CD4-positive, alpha-beta T cell treated with Interleukin-17A for 4 hours (primary cell): ENCODE data around the gene ZNF846.
"Not testable (repeated sequence)": the region's sequence is repeated elsewhere in the genome, so short reads cannot be mapped to it uniquely, and the experiment has no call there.

Source experiments
- DNase-seq: peaks from one replicate; pipeline ENCODE4 v3.0.0-alpha.2; 2020; ENCODE audit warnings: mixed read lengths

Gene ZNF846

DNA sequence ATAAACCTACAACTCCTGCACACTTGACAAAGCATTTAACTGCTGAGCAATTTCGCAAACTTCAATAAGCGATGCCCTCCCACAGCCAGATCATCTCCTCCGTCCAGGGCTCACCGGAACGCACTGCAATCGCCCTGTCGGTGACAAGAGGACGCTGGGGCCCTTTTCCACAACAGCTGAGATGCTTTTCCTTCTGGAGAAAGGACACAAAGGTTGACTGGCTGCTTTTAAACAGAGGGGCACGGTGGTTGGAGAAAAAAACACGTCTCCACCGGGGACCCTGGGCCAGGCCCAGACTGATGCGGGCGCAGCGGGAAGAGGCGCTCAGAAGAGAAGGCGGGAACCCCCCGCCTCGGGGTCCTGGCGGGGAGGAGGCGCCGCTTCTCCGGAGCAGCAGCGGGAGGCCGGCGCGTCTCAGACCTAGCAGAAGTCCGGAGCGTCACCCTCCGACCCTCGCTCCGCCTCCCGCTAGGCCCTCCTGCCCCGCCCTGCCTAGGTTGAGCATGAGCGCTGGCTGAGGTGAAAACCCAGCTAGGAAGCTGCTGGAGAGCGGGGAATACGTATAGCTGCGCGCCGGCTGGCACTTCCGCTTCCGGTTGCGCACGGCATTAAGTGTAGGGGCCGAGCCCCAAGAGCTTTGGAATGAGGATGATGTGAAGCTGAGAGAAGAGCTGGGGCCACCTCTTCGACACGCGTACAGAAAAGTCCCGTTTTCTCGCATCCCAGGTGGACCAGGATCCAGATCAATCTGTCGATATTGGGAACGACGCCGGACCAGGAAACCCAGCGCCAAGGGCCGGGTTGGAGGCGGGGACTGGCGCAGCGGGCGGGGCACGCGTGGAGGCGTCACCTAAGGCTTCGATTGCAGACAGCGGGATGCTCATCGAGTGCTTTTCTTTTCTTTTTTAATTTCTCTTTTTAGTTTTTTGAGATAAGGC, at the start of gene ZNF846:
Gene ZNF846 (minus strand): TSS at position 564 of the 938 bp plus-strand sequence. CDS start 3,788 bp downstream, outside the sequence.
- DNase-seq: peak; percentile 94

DNA sequence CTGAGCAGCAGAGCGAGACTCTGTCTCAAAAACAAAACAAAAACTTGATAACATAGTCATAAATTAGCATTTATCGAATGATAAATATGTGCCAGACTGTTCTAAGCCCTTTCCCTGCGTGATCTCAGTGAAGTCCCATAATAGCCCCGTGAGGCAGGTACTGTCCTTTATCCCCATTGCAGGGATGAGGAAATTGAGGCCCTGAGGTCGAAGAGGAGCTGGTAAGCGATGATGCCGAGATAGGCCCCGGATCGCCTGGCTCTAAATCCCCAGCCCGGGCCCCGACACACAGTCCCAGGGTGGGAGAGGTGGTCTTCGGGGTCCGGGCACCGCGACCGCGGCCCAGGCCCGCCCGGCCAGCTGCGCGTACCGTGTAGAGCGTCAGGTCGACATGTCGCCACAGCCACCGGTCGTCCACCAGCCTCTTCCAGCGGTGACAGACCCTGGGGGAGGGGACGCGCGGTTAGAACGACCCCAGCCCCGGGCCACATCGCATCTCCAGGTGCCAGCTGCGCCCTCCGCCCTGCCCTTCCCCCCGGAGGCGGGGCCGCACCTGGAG, 49.7 kb upstream of the ZNF846 start:
- peak; percentile 66 for DNase-seq

DNA sequence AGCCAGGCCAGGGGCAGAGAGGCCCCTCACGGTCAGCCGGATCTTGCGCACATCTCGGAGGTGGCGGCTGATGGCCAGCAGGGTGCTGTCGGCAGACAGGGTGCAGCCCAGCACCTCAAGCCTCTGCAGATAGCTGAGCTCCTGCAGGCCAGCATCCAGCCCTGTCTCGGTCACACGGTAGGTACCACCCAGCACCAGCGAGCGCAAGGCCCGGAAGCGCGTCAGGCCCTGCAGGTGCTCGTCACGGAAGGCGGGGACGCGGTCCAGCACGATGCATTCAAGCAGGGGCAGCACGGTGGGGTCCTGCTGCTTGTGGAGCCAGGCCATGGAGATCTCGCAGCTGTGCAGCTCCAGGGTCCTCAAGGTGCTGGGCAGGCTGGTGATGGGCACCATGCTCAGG, 42.6 kb upstream of the ZNF846 start:
- DNase-seq: no peak

DNA sequence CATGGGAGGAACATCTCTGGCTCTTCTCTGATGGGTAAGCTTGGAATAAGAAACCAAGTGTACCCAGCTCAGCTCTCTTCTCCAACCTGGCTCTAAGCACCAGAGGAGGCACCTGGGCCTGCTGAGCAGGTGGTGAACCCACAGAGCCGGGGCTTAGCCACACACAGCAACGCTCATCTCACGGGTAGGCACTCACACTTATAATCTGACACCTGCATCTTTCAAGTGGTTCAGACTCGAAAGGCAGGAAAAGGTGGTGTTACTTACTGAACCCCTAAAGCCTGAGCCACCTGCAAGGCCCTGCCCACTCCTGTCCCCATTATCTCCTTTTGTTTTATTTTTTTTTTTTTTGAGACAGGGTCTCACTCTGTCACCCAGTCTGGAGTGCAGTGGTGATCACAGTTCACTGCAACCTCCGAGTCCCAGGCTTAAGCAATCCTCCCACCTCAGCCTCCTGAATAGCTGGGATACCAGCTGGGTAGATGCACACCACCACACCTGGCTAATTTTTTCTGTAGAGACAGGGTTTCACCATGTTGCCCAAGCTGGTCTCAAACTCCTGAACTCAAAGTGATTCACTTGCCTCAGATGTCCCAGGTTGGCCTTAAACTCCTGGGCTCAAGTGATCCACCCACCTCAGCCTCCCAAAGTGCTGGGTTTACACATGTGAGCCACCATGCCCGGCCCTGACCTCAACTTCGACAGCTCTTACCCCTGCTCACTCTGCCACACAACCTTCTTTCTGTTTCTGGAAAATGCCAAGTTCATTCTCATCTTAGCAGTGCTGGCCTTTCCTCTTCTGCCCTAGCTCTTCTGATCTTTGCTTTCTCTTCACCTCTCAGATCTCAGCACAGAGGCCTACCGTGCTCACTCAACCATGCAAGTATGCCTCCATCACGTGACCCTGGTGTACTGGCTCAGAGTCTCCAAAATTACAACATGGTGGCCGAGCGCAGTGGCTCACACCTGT, 40.6 kb upstream of the ZNF846 start:
- DNase-seq: peak; percentile 61

DNA sequence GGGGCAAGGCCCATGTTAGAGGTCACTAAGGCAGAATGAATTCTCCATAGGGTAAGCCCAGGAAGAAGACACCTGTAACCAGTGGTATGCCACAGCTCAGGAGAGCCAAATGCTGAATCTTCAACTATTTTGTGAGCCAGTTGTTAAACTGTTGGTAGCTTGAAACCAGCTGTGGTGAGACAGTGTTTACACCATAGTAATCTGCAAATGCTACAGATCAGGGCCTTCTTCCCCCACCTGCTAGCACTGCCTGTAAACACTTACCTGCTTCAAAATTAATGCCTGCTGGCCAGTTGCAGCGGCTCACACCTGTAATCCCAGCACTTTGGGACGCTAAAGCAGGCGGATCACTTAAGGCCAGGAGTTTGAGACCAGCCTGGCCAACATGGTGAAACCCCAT, 38.3 kb upstream of the ZNF846 start:
- no peak for DNase-seq

DNA sequence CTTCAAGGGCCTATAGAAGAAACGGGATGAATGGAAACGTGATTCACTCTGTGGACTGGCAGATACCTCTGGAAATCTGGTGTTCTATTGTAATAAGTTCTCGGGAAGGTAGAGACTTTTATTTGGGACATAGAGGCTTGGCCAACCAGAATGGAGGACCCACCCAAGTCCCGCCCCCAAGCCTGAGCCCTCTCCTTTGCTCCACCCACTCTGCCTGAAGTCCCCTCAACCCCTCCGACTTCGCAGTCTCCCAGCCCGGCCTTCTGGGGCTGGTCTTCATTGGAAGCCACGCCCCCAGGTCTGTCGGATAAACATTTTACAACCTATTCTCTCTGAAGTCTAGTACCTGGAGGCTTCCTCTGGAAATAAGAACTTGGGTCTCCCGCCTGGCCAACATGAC, 33.4 kb upstream of the ZNF846 start:
- no peak for DNase-seq

DNA sequence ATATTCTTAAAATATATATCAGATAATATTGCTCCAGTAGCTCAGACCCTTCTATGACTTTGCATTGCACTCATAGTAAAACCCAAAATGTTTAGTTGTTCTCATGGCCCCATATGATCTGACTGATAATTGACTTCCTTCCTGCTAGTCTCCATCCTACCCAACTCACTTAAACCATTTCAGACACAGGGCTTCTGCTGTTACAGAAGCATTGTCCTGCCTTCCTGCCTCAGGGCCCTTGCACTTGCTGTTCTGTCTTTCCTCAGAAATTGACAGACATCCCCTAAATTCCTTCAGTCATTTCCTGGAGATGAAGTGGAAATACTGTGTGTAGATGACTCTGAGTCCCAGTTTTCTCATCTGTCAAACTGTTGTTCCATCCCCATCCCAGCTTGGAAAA, 30.6 kb upstream of the ZNF846 start:
- DNase-seq: no peak

DNA sequence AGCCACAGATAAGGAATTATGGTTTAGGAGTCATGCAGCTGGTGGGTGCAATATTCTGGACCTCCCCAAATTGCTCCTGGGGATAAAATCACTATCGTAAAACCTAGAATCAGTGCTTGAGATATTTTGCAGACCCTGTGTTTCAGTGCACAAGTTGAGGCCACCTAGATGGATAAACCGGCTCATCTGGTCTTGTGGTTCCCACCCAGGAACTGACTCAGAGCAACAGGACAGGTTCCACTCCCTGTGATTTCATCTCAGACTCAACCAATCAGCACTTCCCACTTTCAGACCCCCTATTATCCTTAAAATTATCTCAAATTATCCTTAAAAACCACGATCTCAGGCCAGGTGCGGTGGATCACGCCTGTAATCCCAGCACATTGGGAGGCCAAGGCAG, 29.3 kb upstream of the ZNF846 start:
- DNase-seq: no peak

DNA sequence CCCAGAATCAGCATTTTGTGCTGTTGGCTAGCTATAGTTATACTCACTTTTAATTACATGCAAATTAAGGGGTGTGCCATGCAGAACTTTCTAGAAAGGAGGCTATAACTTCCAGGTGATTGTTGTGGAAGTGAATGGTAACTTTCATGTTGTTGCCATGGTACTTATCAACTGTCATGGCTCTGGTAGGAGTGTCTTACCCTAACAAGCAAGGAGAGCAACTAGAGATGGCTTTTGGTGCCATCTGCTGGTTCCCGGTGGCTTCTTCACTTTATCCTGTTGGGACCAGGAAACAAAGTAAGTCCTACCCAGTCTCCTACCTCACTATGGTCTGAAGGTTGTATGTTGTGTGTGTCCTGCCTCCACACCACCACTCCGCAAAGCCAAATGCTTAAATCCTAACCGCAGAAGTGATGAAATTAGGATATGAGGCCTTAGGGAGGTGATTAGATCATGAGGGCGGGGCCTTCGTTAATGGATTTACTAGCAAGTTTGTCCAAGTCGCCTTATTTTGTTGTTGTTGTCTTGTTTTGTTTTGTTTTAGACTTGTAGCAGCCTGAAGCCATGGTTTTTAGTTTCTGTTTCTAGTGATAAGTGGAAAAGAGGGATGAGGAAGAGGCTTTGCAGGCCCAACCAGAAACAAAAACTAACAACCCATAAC, 27.7 kb upstream of the ZNF846 start:
- DNase-seq: peak; percentile 86

DNA sequence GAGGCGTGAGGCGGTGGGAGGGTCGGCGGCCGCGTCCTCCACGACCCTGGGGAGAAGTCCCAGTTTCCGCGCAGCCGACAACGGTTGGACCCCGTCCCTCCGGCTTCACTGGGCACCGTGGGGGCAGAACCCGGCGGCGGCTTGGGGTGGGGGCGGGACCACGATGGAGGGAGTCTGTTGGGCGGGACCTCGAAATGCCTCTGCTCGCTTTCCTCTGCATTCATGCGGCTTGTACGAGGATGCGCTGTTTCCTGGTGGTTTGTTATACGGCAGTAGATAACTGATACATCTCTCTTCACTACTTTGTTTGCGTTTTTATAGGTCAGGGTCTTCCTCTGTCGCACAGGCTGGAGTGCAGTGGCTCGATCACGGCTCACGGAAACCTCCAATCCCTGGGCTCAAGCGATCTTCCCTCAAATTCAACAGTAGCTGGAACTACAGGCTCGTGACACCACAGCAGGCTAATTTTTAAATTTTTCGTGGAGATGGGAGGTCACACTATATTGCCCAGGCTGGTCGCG, 24.6 kb upstream of the ZNF846 start:
- DNase-seq: peak; percentile 73

DNA sequence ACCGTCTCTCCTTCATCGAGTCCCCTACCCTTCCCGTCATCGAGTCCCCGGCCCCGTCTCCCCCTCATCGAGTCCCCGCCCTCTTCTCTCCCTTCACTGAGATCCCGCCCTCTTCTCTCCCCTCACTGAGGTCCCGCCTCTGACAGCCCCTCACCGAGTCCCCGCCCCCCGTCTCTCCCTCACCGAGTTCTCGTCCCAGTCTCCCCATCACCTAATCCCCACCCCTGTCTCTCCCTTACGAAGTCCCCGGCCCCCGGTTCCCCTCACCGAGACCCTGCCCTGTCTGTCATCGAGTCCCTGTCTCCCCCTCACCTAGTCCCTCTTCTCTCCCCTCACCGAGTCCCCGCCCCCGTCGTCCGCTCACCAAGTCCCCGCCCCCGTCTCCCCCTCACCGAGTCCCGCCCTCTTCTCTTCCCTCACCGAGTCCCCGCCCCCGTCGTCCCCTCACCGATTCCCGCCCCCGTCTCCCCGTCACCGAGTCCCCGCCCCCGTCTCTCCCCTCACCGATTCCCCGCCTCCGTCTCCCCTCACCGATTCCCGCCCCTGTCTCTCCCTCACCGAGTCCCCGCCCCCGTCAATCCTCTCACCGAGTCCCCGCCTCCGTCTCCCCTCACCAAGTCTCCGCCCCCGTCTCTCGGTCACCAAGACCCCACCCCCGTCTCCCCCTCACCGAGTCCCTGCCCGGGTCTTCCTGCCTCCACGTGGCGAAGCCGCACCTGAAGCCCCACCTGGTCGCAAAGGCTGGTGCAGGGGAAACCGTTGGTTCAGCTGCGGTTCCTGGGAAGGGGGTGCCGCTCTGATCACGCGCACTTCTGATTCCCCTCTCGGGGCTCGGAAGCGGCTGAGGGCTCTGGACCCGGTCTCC, 23.9 kb upstream of the ZNF846 start:
- DNase-seq: peak; percentile 100

DNA sequence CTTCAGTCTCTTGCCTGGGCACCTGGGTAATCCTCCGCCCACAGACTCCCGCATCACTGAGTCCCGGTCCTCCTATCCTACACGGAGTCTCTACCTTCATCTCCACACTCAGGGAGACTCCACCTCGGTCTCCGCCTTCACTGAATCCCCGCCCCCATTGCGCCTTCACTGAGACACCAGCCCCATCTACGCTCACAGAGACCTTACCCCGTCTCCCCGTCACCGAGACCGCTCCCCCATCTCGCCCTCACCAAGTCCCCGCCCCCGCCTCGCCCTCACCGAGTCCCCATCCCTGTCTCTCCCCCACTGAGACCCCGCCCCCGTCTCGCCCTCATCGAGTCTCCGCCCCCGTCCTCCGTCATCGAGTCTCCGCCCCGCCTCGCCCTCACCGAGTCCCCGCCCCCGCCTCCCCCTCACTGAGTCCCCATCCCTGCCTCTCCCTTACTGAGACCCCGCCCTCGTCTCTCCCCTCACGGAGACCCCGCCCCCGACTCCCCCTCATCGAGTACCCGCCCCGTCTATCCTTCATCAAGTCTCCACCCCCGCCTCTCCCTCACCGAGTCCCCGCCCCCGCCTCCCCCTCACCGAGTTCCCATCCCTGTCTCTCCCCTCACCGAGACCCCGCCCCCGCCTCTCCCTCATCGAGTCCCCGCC, 23.1 kb upstream of the ZNF846 start:
- peak; percentile 99 for DNase-seq

DNA sequence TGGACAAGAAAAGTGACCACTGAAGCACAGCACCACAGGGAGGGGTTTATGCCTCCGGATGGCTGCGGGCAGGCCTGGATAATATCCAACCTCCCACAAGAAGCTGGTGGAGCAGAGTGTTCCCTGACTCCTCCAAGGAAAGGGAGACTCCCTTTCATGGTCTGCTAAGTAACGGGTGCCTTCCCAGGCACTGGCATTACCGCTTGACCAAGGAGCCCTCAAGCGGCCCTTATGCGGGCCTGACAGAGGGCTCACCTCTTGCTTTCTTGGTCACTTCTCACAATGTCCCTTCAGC, 22.5 kb upstream of the ZNF846 start:
- not testable (repeated sequence) for DNase-seq

DNA sequence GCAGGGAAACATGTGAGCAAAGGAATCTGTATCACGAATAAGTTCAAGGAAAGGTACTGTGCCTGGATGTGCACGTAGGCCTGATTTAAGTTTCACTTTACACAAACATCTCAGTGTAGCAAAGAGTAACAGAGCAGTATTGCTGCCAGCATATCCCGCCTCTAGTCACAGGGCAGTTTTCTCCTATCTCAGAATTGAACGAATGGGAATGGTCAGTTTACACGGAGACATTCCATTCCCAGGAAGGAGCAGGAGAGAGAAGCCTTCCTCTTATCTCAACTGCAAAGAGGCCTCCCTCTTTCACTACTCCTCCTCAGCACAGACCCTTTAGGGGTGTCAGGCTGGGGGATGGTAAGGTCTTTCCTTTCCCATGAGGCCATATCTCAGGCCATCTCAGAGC, 21.0 kb upstream of the ZNF846 start:
- DNase-seq: not testable (repeated sequence)

DNA sequence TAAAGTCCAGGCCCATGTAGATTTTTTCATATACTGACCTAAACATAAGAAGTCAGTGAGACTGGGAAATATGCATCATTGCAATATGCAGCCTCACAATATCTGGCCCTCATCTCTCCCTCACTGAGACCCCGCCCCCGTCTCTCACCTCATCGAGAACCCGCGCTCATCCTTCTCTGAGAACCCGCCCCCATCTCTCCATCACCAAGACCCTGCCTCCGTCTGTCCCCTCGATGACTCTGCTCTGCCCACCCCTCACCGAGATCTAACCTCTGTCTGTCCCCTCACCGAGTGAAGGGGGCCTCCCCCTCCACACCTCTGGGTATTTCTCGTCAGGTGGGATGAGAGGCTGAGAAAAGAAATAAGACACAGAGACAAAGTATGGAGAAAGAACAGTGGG, 20.5 kb upstream of the ZNF846 start:
- DNase-seq: no peak

DNA sequence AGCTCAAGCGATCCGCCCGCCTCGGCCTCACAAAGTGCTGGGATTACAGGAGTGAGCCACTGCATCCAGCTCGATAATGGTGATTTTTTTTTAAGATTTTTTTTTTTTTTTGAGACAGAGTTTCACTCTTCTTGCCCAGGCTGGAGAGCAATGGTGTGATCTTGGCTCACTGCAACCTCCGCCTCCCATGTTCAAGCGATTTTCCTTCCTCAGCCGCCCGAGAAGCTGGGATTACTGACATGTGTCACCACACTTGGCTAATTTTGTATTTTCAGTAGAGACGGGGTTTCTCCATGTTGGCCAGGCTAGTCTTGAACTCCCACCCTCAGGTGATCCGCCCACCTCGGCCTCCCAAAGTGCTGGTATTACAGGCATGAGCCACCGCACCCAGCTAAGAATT, 20.1 kb upstream of the ZNF846 start:
- not testable (repeated sequence) for DNase-seq

DNA sequence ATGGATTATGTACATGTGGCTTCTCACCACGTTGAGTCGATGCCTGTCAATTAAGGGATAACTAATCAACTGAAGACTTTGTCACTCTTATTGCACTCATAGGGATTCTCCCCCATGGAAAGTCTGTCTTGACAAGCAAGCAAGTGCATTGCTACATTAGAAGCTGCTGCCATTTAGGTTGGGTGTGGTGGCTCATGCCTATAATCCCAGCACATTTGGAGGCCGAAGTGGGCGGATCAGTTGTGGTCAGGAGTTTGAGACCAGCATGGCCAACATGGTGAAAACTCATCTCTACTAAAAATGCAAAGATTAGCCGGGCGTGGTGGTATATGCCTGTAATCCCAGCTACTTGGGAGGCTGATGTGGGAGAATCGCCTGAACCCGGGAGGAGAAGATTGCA, 18.3 kb upstream of the ZNF846 start:
- DNase-seq: no peak

DNA sequence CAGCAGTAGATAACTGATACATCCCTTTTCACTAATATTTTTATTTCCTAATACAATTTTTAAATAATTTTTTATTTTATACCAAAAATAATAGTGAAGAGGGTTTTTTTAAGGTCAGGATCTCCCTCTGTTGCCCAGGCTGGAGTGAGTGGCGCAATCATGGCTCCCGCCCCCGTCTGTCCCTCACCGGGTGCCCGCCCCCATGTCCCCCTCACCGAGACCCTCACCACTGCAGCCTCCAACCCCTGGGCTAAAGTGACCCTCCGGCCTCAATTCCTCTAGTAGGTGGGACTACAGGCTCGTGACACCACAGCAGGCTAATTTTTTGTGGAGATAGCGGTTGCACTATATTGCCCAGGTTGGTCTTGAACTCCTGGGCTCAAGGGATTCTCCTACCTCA, 17.8 kb upstream of the ZNF846 start:
- DNase-seq: no peak

DNA sequence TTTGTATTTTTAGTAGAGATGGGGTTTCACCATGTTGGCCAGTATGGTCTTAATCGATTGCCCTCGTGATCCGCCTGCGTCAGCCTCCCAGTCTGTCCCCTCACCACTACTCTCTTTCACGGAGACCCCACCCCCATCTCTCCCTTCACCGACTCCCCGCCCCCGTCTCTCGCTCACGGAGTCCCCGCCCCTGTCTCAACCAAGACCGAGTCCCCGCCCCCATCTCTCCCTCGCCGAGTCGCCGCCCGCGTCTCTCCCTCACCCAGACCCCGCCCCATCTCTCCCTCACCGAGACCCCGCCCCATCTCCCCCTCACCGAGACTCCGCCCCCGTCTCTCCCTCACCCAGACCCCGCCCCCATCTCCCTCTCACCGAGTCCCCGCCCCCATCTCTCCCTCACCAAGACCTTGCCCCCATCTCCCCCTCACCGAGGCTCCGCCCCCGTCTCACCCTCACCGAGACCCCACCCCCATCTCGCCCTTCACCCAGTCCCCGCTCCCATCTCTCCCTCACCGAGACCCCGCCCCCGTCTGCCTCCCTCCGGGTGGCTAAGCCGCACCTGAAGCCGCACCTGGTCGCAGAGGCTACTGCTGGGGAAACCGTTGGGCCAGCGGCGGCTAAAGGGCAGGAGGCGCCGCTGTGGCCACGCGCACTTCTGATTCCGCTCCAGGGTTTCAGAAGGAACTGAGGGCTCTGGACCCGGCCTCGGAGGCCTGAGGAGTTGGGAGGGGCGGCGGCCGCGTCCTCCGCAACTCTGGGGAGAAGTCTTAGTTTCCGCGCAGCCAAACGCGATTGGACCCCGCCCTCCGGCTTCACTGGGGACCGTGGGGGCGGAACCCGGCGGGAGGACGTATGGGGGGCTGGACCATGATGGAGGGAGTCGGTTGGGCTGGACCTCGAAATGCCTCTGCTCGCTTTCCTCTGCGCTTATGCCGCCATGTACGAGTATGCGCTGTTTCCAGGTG, 17.1 kb upstream of the ZNF846 start:
- DNase-seq: peak; percentile 100

DNA sequence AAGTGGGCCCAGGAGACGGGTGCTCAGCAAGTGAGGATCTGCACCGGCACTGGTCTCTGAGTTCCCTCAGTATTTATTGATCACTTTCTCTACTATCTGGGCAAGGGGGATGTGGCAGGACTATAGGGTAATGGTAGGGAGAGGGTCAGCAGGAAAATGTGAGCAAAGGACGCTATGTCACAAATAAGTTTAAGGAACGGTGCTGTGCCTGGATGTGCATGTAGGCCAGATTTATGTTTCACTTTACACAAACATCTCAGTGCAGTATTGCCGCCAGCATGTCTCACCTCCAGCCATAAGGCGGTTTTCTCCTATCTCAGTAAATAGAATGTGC, 15.6 kb upstream of the ZNF846 start:
- not testable (repeated sequence) for DNase-seq
